ENCODE results near the gene SIVA1. TPM values are rescaled to one million over a fixed set of nuclear protein-coding genes. Genes with fewer than 3 reads are reported as not detected.

The SIVA1 gene
- total and polyA plus RNA-seq, 4 donors, result 67.4 to 115 (median 99.6) TPM

- peaks cover 3 to 16% (median 12%) of the 10 kb centered on the region in 4 donors for H3K36me3 ChIP-seq (ENCODE audit: control insufficient read depth in 4 of 4, insufficient read depth in 3 of 4, low read depth in 1 of 4, low read length in 3 of 4)
- no peak for DNase-seq (ENCODE audit: low spot score)
- WGBS, result 29% methylated on average over 15 of the region's 15 CpGs
- H3K4me3 ChIP-seq (ENCODE audit: low read depth in 1 of 3, low read length in 3 of 3), result peak overlapping the region in 2 of 3 donors; percentile 54 to 68
- no peaks in the 10 kb centered on the region for H3K27me3 ChIP-seq (ENCODE audit: control insufficient read depth in 4 of 4, insufficient read depth in 4 of 4, low read length in 3 of 4)
- peak overlapping the region in 1 of 2 donors; percentile 94 for H3K9ac ChIP-seq (ENCODE audit: low read depth in 1 of 2, low read length in 2 of 2)
- peak; percentile 72 for TF ChIP-seq FOXA2 (IDR thresholded peaks at IDR 0.05)
- TF ChIP-seq REST (IDR thresholded peaks at IDR 0.05), result peak; percentile 94
- peak in 1 of 2 donors; percentile 51 for TF ChIP-seq HNF4A (conservative IDR thresholded peaks at IDR 0.05)
- peak; percentile 80 to 88 for TF ChIP-seq RXRA (IDR thresholded peaks at IDR 0.05)
- no peak for TF ChIP-seq HNF4G (IDR thresholded peaks at IDR 0.05)
- peak; percentile 32 to 41 for TF ChIP-seq RAD21 (IDR thresholded peaks at IDR 0.05)
- TF ChIP-seq TAF1 (conservative IDR thresholded peaks at IDR 0.05), result no peak
- TF ChIP-seq FOXA1 (IDR thresholded peaks at IDR 0.05), result peak; percentile 66
- peak; percentile 91 for TF ChIP-seq SP1 (IDR thresholded peaks at IDR 0.05)
- TF ChIP-seq EGR1 (IDR thresholded peaks at IDR 0.05; ENCODE audit: low read depth in 2 of 2), result peak in 1 of 2 donors; percentile 9
- no peak for TF ChIP-seq ZBTB33 (IDR thresholded peaks at IDR 0.05)
- TF ChIP-seq YY1 (IDR thresholded peaks at IDR 0.05), result peak; percentile 79
- no peak for TF ChIP-seq MAX (IDR thresholded peaks at IDR 0.05)
- TF ChIP-seq GABPA (IDR thresholded peaks at IDR 0.05 in 1 of 2, conservative IDR thresholded peaks at IDR 0.05 in 1 of 2), result peak in 1 of 2 donors; percentile 28
- TF ChIP-seq JUND (IDR thresholded peaks at IDR 0.05), result peak in 1 of 2 donors; percentile 31
- TF ChIP-seq CTCF (IDR thresholded peaks at IDR 0.05; ENCODE audit: low read depth, low read length, missing input control), result no peak
- TF ChIP-seq NR2F2 (IDR thresholded peaks at IDR 0.05), result peak; percentile 69
- peak overlapping the region; percentile 44 to 79 for H3K27ac ChIP-seq (ENCODE audit: low read depth in 1 of 2, low read length in 2 of 2)
- H3K4me1 ChIP-seq (ENCODE audit: control insufficient read depth in 4 of 4, insufficient read depth in 4 of 4, low read length in 3 of 4), result peaks cover 5 to 34% (median 18%) of the 10 kb centered on the region in 4 donors
- H3K9me3 ChIP-seq (ENCODE audit: control insufficient read depth in 4 of 4, low read length in 3 of 4), result no peaks in the 10 kb centered on the region
Observed at GRCh38 chr14:104766863-104767633, 14.1 kb downstream of the SIVA1 start.
